Neural cell (in vitro differentiated cells): ENCODE results near the gene NLGN4Y. TPM values are rescaled to one million over a fixed set of nuclear protein-coding genes. Genes with fewer than 3 reads are reported as not detected.

ENCODE experiments used
- H2AFZ ChIP-seq: fragments of 200-600, 300-800 bp; sonication (generic), shearing (Covaris generic); 2 replicates; pipeline ENCODE4 v1.6.0; 2014; ENCODE audit warnings: low read depth, mild to moderate bottlenecking, antibody characterized with exemption, low read length, moderate library complexity
- H3F3A ChIP-seq: fragments of 200-600 bp; shearing (Covaris generic); 2 replicates; pipeline ENCODE4 v1.6.1; 2016; ENCODE audit warnings: mild to moderate bottlenecking, moderate library complexity, mixed read lengths, antibody characterized with exemption, low read length; ENCODE audit not compliant: insufficient read depth, poor library complexity, severe bottlenecking
- H3K27ac ChIP-seq: fragments of 200-600, 300-800 bp; sonication (generic), shearing (Covaris generic); 2 replicates; pipeline ENCODE4 v1.5.1; 2014; ENCODE audit warnings: mild to moderate bottlenecking, low read length, moderate library complexity
- H3K27me3 ChIP-seq: fragments of 300-800, 200-600 bp; sonication (generic), shearing (Covaris generic); 2 replicates; pipeline ENCODE4 v1.6.0; 2014; ENCODE audit warnings: mild to moderate bottlenecking, low read depth, low read length, moderate library complexity; ENCODE audit not compliant: insufficient read depth
- H3K36me3 ChIP-seq: fragments of 300-800, 200-600 bp; sonication (generic), shearing (Covaris generic); 2 replicates; pipeline ENCODE4 v1.5.1; 2014; ENCODE audit warnings: mild to moderate bottlenecking, antibody characterized with exemption, low read length, moderate library complexity; ENCODE audit not compliant: insufficient read depth
- H3K4me2 ChIP-seq: fragments of 300-800, 200-600 bp; sonication (generic), shearing (Covaris generic); 2 replicates; pipeline ENCODE4 v1.6.0; 2014; ENCODE audit warnings: mild to moderate bottlenecking, low read length
- H3K4me3 ChIP-seq: fragments of 300-800, 200-600 bp; sonication (generic), shearing (Covaris generic); 2 replicates; pipeline ENCODE4 v1.5.1; 2014; ENCODE audit warnings: mild to moderate bottlenecking, low read length, moderate library complexity
- H3K79me2 ChIP-seq: fragments of 200-600 bp; shearing (Covaris generic); replicated peaks from 2 replicates; pipeline ENCODE4 v1.6.0; 2014; ENCODE audit warnings: mild to moderate bottlenecking, low read length, moderate library complexity; ENCODE audit not compliant: insufficient read depth
- H3K9ac ChIP-seq: fragments of 300-800, 200-600 bp; sonication (generic), shearing (Covaris generic); 2 replicates; pipeline ENCODE4 v1.6.1; 2016; ENCODE audit warnings: mild to moderate bottlenecking, low read length, mixed read lengths
- H3K9me2 ChIP-seq: fragments of 200-600 bp; shearing (Covaris generic); 2 replicates; pipeline ENCODE4 v1.6.1; 2016; ENCODE audit warnings: mild to moderate bottlenecking, low read length, mixed read lengths; ENCODE audit not compliant: insufficient read depth
- H3K9me3 ChIP-seq: fragments of 200-600, 300-800 bp; sonication (generic), shearing (Covaris generic); 2 replicates; pipeline ENCODE4 v1.6.1; 2016; ENCODE audit warnings: mild to moderate bottlenecking, mixed run types, low read length, moderate library complexity, mixed read lengths
- H4K20me1 ChIP-seq: fragments of 200-600 bp; shearing (Covaris generic); 2 replicates; pipeline ENCODE4 v1.6.1; 2016; ENCODE audit warnings: mild to moderate bottlenecking, mixed run types; ENCODE audit not compliant: insufficient read depth
- CTCF ChIP-seq: fragments of 450-650 bp; IDR thresholded peaks from 2 replicates; pipeline ENCODE4 v1.5.1; 2014; ENCODE audit warnings: antibody characterized with exemption, mild to moderate bottlenecking, moderate library complexity; ENCODE audit not compliant: poor library complexity, severe bottlenecking
- EP300 ChIP-seq: fragments of 450-650 bp; conservative IDR thresholded peaks from 2 replicates; pipeline ENCODE4 v1.6.1; 2014; ENCODE audit warnings: antibody characterized with exemption, mild to moderate bottlenecking, moderate library complexity; ENCODE audit not compliant: poor library complexity, severe bottlenecking
- EZH2 ChIP-seq: fragments of 200-600, 300-800 bp; shearing (Covaris generic), sonication (generic); IDR thresholded peaks from 2 replicates; pipeline ENCODE4 v1.6.1; 2014; ENCODE audit warnings: antibody characterized with exemption, low read length, borderline replicate concordance, mild to moderate bottlenecking; ENCODE audit not compliant: insufficient read depth, poor library complexity, severe bottlenecking
- MXI1 ChIP-seq: fragments of 450-650 bp; conservative IDR thresholded peaks from 2 replicates; pipeline ENCODE4 v1.6.1; 2014; ENCODE audit warnings: antibody characterized with exemption, mild to moderate bottlenecking; ENCODE audit not compliant: poor library complexity, severe bottlenecking
- POLR2AphosphoS5 ChIP-seq: IDR thresholded peaks from 2 replicates; pipeline ENCODE4 v1.6.1; 2012
- RAD21 ChIP-seq: fragments of 450-650 bp; conservative IDR thresholded peaks from 2 replicates; pipeline ENCODE4 v1.6.1; 2014; ENCODE audit warnings: antibody characterized with exemption, mild to moderate bottlenecking, moderate library complexity
- REST ChIP-seq: IDR thresholded peaks from 2 replicates; pipeline ENCODE4 v1.6.1; 2012; ENCODE audit warnings: borderline replicate concordance
- SMC3 ChIP-seq: fragments of 450-650 bp; conservative IDR thresholded peaks from 2 replicates; pipeline ENCODE4 v1.6.1; 2014; ENCODE audit warnings: antibody characterized with exemption, mild to moderate bottlenecking, moderate library complexity; ENCODE audit not compliant: poor library complexity
- TAF1 ChIP-seq: IDR thresholded peaks from 2 replicates; pipeline ENCODE4 v1.6.1; 2012; ENCODE audit warnings: low read depth
- polyA plus RNA-seq: library from polyadenylated mRNA; depleted of rRNA; stranded (reverse); fragments of >200 nt; gene quantifications from 2 replicates; pipeline ENCODE4 v1.2.3, GENCODE V29; 2014

Gene NLGN4Y
- polyA plus RNA-seq, 1 donor from 2014 or later = 15.2 TPM

- TF ChIP-seq MXI1 = no peak
- TF ChIP-seq POLR2AphosphoS5 = no peak
- TF ChIP-seq EP300 = no peak
These were observed 269.3 kb downstream of the NLGN4Y start (continued) for GRCh38 chrY:14793674-14794073.

- H3K4me2 ChIP-seq = no peak overlapping the region
- no peaks in the 10 kb centered on the region for H3K9me3 ChIP-seq
- H3K9me2 ChIP-seq = no peaks in the 10 kb centered on the region
- H3K9ac ChIP-seq = no peak overlapping the region
- H3K36me3 ChIP-seq = no peaks in the 10 kb centered on the region
- H3K4me3 ChIP-seq = no peak overlapping the region
- no peak overlapping the region for H2AFZ ChIP-seq
- no peaks in the 10 kb centered on the region for H3K79me2 ChIP-seq
- no peaks in the 10 kb centered on the region for H3K27me3 ChIP-seq
- no peak overlapping the region for H3K27ac ChIP-seq
- H4K20me1 ChIP-seq = no peaks in the 10 kb centered on the region
- H3F3A ChIP-seq = no peaks in the 10 kb centered on the region
- TF ChIP-seq SMC3 (no peak), CTCF (no peak), EZH2 (no peak), EP300 (no peak), REST (no peak), MXI1 (no peak), TAF1 (no peak), POLR2AphosphoS5 (no peak), RAD21 (no peak)
These were observed 273.7 kb downstream of the NLGN4Y start for GRCh38 chrY:14798010-14798409.

GRCh38 chrY:14801096-14801495 lies 276.8 kb downstream of the NLGN4Y start:
- no peak overlapping the region for H3K4me3 ChIP-seq

More at GRCh38 chrY:14801096-14801495, 276.8 kb downstream of the NLGN4Y start:
- no peaks in the 10 kb centered on the region for H4K20me1 ChIP-seq
- H3K9me2 ChIP-seq = no peaks in the 10 kb centered on the region
- no peaks in the 10 kb centered on the region for H3K27me3 ChIP-seq
- no peak overlapping the region for H3K4me2 ChIP-seq
- no peaks in the 10 kb centered on the region for H3K79me2 ChIP-seq
- H3K27ac ChIP-seq = no peak overlapping the region
- H3K36me3 ChIP-seq = no peaks in the 10 kb centered on the region
- no peaks in the 10 kb centered on the region for H3K9me3 ChIP-seq
- H2AFZ ChIP-seq = no peak overlapping the region
- TF ChIP-seq MXI1 = no peak
- no peak for TF ChIP-seq RAD21
- no peak for TF ChIP-seq EZH2
- no peak for TF ChIP-seq CTCF
- TF ChIP-seq POLR2AphosphoS5 = no peak
- no peak for TF ChIP-seq EP300
- TF ChIP-seq TAF1 = no peak
- no peak for TF ChIP-seq REST
- TF ChIP-seq SMC3 = no peak
- no peaks in the 10 kb centered on the region for H3F3A ChIP-seq
- no peak overlapping the region for H3K9ac ChIP-seq
